HG03469 (cell line): ENCODE results near the gene KDR.

ENCODE experiments used
- ATAC-seq: cut with Tn5 transposase; IDR thresholded peaks from one replicate; pipeline ENCODE4 v1.9.1; 2021; ENCODE audit warnings: mild to moderate bottlenecking, moderate library complexity, moderate number of reproducible peaks; ENCODE audit not compliant: unreplicated experiment

The KDR gene

GRCh38 chr4:55031158-55031557 lies 94.2 kb downstream of the KDR start:
- no peak for ATAC-seq

GRCh38 chr4:55030589-55030988 lies 94.8 kb downstream of the KDR start:
- no peak for ATAC-seq

GRCh38 chr4:55029821-55030503 lies 95.4 kb downstream of the KDR start:
- no peak for ATAC-seq

GRCh38 chr4:55029321-55029720 lies 96.1 kb downstream of the KDR start:
- no peak for ATAC-seq
